GM18526 (cell line): ENCODE data around the gene ST13.

Experiments used
- POLR2A ChIP-seq: IDR thresholded peaks from 3 replicates; pipeline ENCODE4 v1.6.1; 2011; ENCODE audit not compliant: insufficient read length; ENCODE audit errors: extremely low read depth

The ST13 gene

GRCh38 chr22:40808018-40808841 is 48.2 kb downstream of the ST13 start:
- TF ChIP-seq POLR2A: no peak

GRCh38 chr22:40806711-40807110 is 49.7 kb downstream of the ST13 start:
- no peak for TF ChIP-seq POLR2A

- TF ChIP-seq POLR2A: no peak
These were observed 50.7 kb downstream of the ST13 start for GRCh38 chr22:40805699-40806203.

- TF ChIP-seq POLR2A: no peak
These were observed 51.2 kb downstream of the ST13 start for GRCh38 chr22:40805239-40805638.

- TF ChIP-seq POLR2A: no peak
These were observed 53.1 kb downstream of the ST13 start for GRCh38 chr22:40803321-40803720.

- no peak for TF ChIP-seq POLR2A
These were observed 57.4 kb downstream of the ST13 start for GRCh38 chr22:40799008-40799407.

- TF ChIP-seq POLR2A: no peak
These were observed 59.0 kb downstream of the ST13 start for GRCh38 chr22:40797427-40797826.

- no peak for TF ChIP-seq POLR2A
These were observed 64.0 kb downstream of the ST13 start for GRCh38 chr22:40792451-40792850.

- TF ChIP-seq POLR2A: no peak
These were observed 65.2 kb downstream of the ST13 start for GRCh38 chr22:40791241-40791640.

- no peak for TF ChIP-seq POLR2A
These were observed 67.3 kb downstream of the ST13 start for GRCh38 chr22:40789131-40789530.

GRCh38 chr22:40782521-40782920 is 73.9 kb downstream of the ST13 start:
- TF ChIP-seq POLR2A: no peak
